Astrocyte of the spinal cord (primary cell): Measurements from ENCODE around the gene OR2G2.

ENCODE experiments used
- DNase-seq: peaks from one replicate; pipeline ENCODE4 v3.0.0; 2011; ENCODE audit warnings: low read depth, low spot score
- H3K4me3 ChIP-seq: 2 replicates; pipeline ENCODE4 v1.5.1; 2011; ENCODE audit warnings: low read depth, mild to moderate bottlenecking, low read length, moderate library complexity
- in situ Hi-C: cut with HindIII; loops from 2 replicates; pipeline ENCODE4 v1.10.0; 2017; ENCODE audit warnings: low sequenced_read_pairs
- TF ChIP-seq, protein P1 (sequence below): IDR thresholded peaks from 2 replicates; pipeline ENCODE4 v1.5.1; 2012; ENCODE audit warnings: low read depth, mild to moderate bottlenecking, low read length, inconsistent platforms

OR2G2 gene

DNA sequence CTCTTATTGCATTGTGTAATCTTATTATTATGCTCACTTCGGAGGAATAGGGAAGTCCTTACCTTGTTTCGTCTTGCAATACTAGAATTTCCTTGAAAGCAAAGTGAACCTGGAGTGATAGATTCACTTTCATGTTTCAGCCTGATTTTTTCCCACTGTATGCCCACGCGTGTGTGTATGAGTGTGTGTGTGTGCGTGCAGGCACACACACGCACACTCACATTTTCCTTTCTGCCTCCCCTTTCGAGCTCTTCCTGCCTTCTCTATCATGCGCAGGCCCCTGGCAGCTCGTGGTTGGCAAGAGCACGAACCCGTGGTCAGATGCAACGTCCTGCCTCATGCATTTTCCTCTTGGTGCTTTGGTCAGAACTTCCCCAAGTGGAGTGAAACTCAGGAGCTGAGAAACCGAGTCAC is 39.4 kb upstream of the OR2G2 start, which contains the start of gene GCSAML:
Gene GCSAML, plus strand, starts transcription at position 366 of the 414 bp plus-strand sequence. CDS start 58 bp downstream, outside the sequence.
- in situ Hi-C loops = no loop called here
- no peak within 1 kb of the TSS for H3K4me3 ChIP-seq
- no peak for DNase-seq
- TF ChIP-seq, protein P1, sequence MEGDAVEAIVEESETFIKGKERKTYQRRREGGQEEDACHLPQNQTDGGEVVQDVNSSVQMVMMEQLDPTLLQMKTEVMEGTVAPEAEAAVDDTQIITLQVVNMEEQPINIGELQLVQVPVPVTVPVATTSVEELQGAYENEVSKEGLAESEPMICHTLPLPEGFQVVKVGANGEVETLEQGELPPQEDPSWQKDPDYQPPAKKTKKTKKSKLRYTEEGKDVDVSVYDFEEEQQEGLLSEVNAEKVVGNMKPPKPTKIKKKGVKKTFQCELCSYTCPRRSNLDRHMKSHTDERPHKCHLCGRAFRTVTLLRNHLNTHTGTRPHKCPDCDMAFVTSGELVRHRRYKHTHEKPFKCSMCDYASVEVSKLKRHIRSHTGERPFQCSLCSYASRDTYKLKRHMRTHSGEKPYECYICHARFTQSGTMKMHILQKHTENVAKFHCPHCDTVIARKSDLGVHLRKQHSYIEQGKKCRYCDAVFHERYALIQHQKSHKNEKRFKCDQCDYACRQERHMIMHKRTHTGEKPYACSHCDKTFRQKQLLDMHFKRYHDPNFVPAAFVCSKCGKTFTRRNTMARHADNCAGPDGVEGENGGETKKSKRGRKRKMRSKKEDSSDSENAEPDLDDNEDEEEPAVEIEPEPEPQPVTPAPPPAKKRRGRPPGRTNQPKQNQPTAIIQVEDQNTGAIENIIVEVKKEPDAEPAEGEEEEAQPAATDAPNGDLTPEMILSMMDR = no peak

DNA sequence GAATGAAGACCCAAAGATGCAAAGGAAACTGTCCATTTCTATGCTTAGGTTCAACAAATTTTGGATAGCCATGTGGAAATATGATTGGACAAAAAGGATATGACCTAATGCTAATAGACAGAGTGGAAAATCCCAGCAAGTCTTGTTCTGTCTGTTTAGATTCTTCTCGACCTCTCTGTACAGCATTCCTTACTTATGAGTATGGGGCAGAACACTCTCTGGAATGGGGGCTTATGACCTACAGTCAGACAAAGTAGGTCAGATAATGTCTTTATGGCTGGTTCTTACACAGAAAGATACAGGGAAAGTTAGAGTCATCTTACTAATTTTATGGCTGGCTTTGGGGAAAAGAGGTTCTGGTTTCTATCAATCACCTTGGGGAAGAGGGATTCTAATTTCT is 36.4 kb upstream of the OR2G2 start:
- TF ChIP-seq, protein P1 = no peak
- H3K4me3 ChIP-seq = no peak overlapping the region
- in situ Hi-C loops = no loop called here
- peak; percentile 8 for DNase-seq

DNA sequence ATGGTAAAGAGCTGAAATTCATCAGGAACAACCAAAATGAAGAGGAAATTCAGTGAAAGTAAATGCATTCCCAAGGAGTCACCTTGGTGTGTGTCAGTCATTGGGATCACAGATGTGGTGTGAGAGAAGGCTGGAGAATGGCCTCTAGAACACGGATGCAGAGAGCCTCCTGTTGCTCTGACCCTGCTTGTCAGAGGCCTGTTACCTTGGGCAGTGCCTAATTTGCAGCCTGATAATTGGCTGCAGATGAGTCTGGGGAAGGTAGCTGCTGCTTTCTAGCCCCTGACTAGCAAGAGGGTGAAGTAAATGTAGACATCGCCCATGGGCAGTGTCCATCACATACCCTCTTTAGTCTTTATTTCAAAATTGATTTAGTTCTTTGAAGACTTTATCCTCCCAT is 35.9 kb upstream of the OR2G2 start:
- in situ Hi-C loops = no loop called here
- TF ChIP-seq, protein P1 = no peak
- no peak overlapping the region for H3K4me3 ChIP-seq
- no peak for DNase-seq

DNA sequence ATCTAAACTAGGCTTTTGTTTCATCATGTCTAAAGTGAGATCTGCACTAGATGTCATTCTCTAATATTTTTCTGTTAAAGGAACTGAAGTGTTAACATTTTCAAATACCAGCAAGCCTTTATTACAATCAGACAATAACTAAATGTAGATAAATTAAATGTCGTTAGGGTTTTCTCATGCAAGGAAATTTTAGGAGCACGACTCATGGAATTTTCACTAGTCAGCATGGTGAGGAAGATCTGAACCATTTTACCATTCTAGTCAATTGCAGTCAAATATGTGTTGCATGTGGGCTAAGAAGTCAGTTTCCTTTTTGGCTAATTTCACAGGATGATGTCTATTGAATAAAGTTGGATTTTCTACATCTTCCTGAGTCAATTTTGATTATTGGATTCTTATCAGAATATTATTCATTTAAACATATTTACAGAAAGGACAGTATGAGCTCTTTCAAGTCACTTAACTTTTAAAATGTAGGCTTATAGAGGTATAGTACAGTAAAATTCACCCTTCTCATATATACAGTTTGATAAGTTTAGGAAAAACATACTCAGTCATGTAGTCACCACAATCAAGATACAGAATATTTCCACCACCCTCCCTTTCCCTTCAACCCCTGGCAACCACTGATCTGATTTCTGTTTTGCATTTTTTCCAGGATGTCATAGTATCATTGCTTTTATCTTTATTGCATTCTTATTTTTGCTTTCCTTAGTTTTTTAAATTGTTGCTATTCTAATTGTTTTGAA is 30.1 kb upstream of the OR2G2 start:
- H3K4me3 ChIP-seq = no peak overlapping the region
- TF ChIP-seq, protein P1 = no peak
- in situ Hi-C loops = no loop called here
- DNase-seq = no peak

DNA sequence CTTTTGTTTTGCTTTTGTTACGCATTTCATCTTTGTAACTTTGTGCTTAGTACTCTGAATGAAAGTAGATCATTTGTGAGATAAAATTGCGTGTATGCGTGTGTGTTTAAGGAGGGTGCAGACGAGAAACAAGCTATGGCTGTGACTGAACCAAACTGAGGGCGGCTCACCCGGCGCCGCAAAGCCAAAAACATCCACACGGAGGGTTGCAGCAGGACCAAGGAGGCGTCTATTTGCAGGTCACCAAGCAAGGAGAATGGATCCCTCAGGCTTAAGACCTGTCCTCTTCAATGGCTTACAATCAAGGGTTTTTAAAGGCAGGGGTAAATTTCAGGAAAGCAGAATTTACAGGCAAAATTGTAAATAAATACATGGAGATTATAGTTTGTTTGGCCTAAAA is 26.4 kb upstream of the OR2G2 start:
- TF ChIP-seq, protein P1 = no peak
- in situ Hi-C loops = no loop called here
- H3K4me3 ChIP-seq = no peak overlapping the region
- no peak for DNase-seq

DNA sequence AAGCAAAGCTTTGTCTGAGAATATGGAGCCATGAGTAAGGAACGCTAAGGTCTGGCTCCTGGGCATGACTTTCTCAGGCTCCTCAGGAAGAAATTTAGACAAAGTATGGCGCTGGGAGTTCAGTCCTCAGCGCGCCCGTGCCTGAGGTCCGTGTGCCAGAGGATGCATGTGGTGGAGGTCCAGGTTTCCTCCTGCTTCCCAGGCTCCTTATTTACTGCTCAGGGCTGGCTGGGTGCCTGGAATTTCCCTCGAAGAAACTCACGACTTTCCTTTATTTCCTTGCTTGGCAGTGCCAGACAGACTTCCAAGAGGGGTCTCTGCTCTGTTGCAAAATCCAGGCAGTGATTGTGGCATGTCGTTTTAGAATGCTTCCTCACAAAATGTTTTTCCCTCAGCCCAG is 26.0 kb upstream of the OR2G2 start:
- in situ Hi-C loops = no loop called here
- TF ChIP-seq, protein P1 = no peak

DNA sequence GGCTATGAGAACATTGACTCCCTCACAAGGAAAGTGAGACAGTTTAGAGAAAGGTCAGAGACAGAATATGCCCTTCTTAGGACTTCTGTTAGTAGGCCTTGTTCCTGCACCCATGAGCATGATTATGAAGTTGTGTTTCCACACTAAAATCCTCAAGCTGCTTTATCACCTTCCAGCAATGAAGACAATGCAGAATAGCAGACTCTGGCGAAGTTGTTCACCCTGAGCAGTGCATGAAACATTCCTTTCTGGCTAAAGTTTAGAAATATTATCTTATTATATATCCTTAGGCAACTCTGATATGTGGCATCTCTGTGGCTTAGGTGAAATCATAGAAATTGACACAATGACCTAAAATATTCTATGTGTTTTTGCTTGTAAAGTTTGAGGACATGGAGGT is 13.9 kb upstream of the OR2G2 start:
- H3K4me3 ChIP-seq = no peak overlapping the region
- no peak for DNase-seq
- TF ChIP-seq, protein P1 = no peak
- in situ Hi-C loops = no loop called here

More for the DNA sequence above, 26.0 kb upstream of the OR2G2 start:
- H3K4me3 ChIP-seq = no peak overlapping the region
- no peak for DNase-seq
